Pulmonary artery endothelial cell (primary cell): Measurements from ENCODE around the gene OR4D1. TPM values are rescaled to one million over a fixed set of nuclear protein-coding genes. Genes with fewer than 3 reads are reported as not detected.
"Not testable (repeated sequence)": the region's sequence is repeated elsewhere in the genome, so short reads cannot be mapped to it uniquely, and the experiment has no call there.

Experiments
- DNase-seq: peaks from one replicate; pipeline ENCODE4 v3.0.0-alpha.2; 2011; ENCODE audit warnings: low read depth, low spot score
- total RNA-seq: library from RNA; depleted of rRNA; stranded (reverse); fragments of >200 nt; gene quantifications from 2 replicates; pipeline ENCODE4 v1.2.3, GENCODE V29; 2014

Gene OR4D1
- total RNA-seq = not detected in 2 replicates

GRCh38 chr17:58147930-58148434, at the start of gene OR4D1:
Gene OR4D1 (plus strand): TSS chr17:58148384. CDS start chr17:58155154, 6,770 bp downstream.
- no peak for DNase-seq

- no peak for DNase-seq
These were observed 47.7 kb upstream of the OR4D1 start for GRCh38 chr17:58100506-58100905.

- not testable (repeated sequence) for DNase-seq
These were observed 46.3 kb upstream of the OR4D1 start for GRCh38 chr17:58101898-58102297.

DNA sequence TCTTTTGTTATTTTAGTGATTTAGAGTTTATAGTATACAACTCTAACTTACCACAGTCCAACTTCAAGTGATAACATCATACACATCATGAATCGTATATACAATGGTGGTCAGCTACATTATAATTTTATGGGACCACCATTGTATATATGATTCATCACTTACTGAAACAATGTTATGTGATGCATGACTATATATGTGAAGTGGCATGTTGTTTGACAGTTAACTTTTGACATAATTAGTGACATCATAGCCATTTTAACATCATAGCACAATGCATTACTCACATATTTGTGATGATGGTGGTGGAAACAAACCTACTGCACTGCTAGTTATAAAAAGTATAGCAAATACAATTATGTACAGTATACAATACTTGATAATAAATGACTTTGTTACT, 43.1 kb upstream of the OR4D1 start:
- DNase-seq = no peak

DNA sequence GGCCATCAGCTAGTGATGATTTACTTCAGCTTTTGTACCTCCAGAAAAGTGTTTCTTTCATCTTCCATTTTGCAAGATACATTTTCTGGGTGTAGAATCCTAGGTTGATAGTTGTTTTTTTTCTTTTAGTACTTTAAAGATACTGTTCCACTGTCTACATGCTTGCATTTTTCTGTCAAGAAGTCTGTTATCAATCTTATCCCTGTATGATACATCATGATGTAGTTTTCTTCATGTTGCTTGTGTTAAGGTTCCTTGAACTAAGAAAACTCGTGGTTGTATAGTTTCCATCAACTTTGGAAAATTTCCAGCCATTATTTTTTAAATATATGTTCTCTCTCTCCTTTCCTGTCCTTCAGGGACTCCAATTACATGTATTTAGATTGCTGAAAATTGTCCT, 40.9 kb upstream of the OR4D1 start:
- no peak for DNase-seq

DNA sequence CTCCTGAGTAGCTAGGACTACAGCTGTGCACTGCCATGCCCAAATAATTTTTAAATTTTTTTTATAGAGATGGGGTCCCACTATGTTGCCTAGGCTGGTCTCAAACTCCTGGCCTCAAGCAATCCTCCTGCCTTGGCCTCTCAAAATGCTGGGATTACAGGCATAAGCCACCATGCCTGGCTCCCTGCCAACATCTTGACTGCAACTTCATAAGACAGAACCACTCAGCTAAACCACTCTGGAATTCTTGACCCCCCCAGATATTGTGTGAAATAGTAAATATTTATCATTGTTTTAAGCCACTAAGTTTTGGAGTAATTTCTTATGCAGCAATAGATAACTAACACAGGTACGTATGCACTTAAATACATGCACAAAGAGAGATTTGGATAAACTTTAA, 39.0 kb upstream of the OR4D1 start:
- DNase-seq = no peak

GRCh38 chr17:58110012-58110411, 38.2 kb upstream of the OR4D1 start:
- no peak for DNase-seq

- DNase-seq = no peak
These were observed 36.5 kb upstream of the OR4D1 start for GRCh38 chr17:58111676-58112075.

- no peak for DNase-seq
These were observed 35.1 kb upstream of the OR4D1 start for GRCh38 chr17:58112970-58113631.

GRCh38 chr17:58113947-58114346, 34.2 kb upstream of the OR4D1 start:
- DNase-seq = no peak

DNA sequence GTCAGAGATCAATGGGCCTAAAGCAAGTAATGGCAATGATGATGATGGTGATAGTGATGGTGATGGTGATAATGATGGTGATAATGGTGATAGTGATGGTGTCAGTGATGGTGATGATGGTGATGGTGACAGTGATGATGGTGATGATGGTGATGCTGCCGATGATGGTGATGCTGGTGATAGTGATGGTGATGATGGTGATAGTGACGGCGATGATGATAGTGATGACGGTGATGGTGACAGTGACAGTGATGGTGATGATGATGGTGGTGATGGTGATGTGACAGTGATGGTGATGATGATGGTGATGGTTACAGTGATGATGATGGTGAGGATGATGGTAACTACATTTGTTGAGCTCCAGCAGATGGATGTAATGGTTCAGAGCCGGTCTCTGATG, 30.8 kb upstream of the OR4D1 start:
- no peak for DNase-seq

DNA sequence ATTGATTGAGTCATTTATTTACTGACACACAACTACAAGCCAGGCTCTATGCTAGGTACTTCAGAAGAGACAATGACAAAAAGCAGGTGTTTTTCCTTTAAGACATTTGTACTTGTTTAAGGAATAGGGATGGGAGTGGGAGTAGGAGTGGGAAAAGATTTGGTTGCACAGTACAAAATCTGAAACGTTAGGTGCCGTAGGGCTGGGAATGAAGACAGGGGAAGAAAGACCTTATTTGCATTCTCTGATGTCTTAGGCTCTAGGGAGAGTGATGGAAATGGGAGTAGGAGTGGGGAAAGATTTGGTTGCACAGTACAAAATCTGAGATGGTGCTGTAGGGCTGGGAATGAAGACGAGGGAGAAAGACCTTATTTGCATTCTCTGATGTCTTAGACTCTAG, 28.7 kb upstream of the OR4D1 start:
- no peak for DNase-seq

DNA sequence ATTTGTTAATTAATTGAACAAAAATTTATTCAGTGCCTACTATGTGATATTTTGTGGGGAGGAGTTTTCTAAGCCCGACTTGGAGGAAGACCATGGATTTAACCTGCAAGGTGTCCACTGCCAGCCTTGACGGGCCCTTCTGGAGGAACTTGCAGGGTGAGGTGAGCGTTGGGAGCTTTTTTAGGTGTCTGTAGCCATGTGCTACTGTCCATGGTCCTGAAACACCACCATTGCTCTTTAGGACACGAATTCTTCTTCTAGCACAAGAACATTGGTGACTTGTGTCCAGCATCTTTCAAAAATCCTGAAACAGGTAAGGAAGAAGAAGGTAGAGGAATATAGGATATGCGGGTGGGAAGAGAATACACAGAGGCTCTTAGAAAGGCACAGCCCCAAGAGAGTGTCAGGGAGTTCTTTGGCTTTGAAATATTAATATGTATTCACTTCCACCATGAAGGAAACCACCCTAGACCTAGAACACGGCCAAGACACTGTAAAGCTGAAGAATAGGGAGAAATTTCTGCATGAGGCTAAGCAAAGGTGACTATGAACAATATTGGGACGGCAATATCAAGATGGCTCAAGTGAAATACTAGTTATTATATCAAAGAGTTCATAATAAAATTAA, 27.9 kb upstream of the OR4D1 start:
- DNase-seq = peak; percentile 15

DNA sequence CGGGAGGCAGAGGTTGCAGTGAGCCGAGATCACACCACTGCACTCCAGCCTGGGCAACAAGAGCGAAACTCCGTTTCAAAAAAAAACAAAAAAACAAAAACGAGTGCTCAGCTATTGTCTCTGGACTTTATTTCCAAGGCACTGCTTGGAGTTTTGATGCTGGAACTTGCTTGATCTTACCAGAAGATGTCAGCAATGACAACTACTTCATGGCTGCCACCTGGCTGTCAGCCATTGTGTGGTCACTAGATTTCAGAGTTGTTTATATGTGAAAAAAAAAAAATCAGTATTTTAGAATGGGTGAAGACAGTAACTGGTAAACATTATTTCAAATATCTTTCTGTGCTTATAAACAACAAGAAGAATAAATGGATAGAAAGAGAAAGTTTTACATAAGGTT, 26.3 kb upstream of the OR4D1 start:
- DNase-seq = no peak

DNA sequence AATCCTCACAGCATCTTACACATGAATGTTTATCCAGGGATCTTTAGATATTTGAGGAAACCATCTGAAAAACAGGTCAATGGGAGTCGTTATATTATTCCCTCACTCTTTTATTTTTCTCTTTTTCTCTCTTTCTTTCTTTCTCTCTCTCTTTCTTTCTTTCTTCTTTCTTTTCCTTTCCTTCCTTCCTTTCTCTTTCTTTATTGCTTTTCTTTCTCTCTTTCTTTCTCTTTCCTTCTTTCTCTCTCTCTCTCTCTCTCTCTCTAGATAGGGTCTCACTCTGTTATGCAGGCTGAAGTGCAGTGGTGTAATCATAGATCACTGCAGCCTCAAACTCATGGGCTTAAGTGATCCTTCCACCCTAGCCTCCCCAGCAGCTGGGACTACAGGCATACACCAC, 20.3 kb upstream of the OR4D1 start:
- no peak for DNase-seq

DNA sequence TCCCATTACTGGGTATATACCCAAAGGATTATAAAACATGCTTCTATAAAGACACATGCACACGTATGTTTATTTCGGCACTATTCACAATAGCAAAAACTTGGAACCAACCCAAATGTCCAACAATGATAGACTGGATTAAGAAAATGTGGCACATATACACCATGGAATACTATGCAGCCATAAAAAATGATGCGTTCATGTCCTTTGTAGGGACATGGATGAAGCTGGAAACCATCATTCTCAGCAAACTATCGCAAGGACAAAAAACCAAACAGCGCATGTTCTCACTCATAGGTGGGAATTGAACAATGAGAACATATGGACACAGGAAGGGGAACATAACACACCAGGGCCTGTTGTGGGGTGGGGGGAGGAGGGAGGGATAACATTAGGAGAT, 15.5 kb upstream of the OR4D1 start:
- not testable (repeated sequence) for DNase-seq

- no peak for DNase-seq
These were observed 11.4 kb upstream of the OR4D1 start for GRCh38 chr17:58136669-58137279.

GRCh38 chr17:58141505-58141904, 6.7 kb upstream of the OR4D1 start:
- DNase-seq = no peak

DNA sequence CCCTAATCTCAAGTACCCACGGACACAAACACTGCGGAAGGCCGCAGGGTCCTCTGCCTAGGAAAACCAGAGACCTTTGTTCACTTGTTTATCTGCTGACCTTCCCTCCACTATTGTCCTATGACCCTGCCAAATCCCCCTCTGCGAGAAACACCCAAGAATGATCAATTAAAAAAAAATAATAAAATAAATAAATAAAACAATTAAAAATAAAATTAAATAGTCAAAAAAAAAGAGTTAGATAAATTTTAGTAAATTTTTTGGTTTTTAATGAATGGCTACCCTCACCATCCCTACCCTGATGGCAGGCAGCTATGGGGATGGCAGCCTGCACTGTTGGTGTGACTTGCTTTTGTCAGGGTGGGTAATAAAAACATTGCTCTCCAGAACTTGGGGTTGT, 4.8 kb upstream of the OR4D1 start:
- not testable (repeated sequence) for DNase-seq

- no peak for DNase-seq
These were observed 3.4 kb upstream of the OR4D1 start for GRCh38 chr17:58144801-58145200.

DNA sequence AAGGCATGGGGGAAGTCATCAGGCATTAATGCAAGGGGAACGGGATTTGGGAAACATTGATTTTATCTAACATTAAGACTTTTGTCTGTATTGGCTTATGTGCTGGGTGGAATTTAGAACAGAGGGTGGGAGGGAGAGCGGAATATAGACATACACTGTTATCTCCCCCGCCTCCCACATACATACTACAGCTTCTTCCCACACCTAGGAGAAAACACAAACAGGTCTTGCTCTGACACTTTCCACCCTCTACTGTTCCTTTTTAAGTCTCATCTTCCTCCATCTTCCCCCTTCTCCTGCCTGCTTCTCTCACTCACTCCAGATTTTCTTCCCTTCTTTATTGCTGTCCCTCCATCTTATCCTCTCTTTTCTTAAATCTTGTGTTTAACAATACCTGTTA, 425 bp downstream of the OR4D1 start:
- DNase-seq = no peak

- no peak for DNase-seq
These were observed 2.2 kb downstream of the OR4D1 start for GRCh38 chr17:58150394-58150793.

DNA sequence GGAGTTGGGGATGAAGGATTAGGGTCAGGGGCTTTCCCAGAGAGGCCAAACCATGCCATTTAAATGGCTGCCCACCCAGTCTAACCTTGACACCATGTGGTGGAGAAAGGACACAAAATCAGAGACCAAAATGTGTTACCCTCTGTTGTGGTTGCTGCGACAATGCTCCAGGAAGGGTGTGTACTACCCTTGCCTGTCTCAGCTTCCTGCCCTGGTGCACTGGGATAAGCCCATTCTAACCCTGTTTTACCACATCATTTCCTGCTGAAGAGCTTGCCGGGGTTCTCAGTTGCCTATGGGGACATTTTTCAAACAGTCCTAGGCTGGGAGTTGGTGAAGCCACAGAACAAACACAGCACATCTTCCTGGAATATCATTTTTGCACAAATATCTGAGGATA, 4.9 kb downstream of the OR4D1 start:
- no peak for DNase-seq
